K562 (cell line): ENCODE results near the gene GPC2. TPM values are rescaled to one million over a fixed set of nuclear protein-coding genes. Genes with fewer than 3 reads are reported as not detected.

ENCODE experiments used
- ATF2 ChIP-seq: sonication (generic); formaldehyde crosslinking; IDR thresholded peaks from 2 replicates; pipeline ENCODE4 v1.8.1; 2022; ENCODE audit warnings: missing genetic modification reagents
- CXXC5 ChIP-seq: fragments of 250-450 bp; sonication (Bioruptor Pico); IDR thresholded peaks from 2 replicates; pipeline ENCODE4 v1.8.0; 2022; ENCODE audit warnings: inconsistent platforms, mild to moderate bottlenecking, moderate library complexity
- EP400 ChIP-seq: fragments of 450-650 bp; IDR thresholded peaks from 2 replicates; pipeline ENCODE4 v1.6.1; 2017; ENCODE audit warnings: antibody characterized with exemption, mild to moderate bottlenecking, moderate library complexity
- EZH2 ChIP-seq: IDR thresholded peaks from 2 replicates; pipeline ENCODE4 v1.6.1; 2012; ENCODE audit warnings: low read depth, mild to moderate bottlenecking, inconsistent platforms, low read length, borderline replicate concordance
- LARP7 ChIP-seq: fragments of 450-650 bp; IDR thresholded peaks from 2 replicates; pipeline ENCODE4 v1.6.1; 2016
- MAFF ChIP-seq: IDR thresholded peaks from 2 replicates; pipeline ENCODE4 v1.6.1; 2012; ENCODE audit warnings: low read length, improper control_type of control experiment
- MNT ChIP-seq, 2 experiments: fragments of 450-650 bp; conservative IDR thresholded peaks; 2 replicates each; pipeline ENCODE4 v1.6.1; 2017; ENCODE audit warnings: mild to moderate bottlenecking in 2 of 2, moderate library complexity in 2 of 2
- RFX7 ChIP-seq: fragments of 250-450 bp; sonication (Bioruptor Pico); IDR thresholded peaks from 2 replicates; pipeline ENCODE4 v1.5.1; 2021; ENCODE audit warnings: mild to moderate bottlenecking
- SP2 ChIP-seq: IDR thresholded peaks from 2 replicates; pipeline ENCODE4 v1.6.1; 2011; ENCODE audit warnings: mild to moderate bottlenecking, low read depth, low read length, moderate library complexity; ENCODE audit not compliant: poor library complexity, severe bottlenecking; ENCODE audit errors: extremely low read depth
- TOE1 ChIP-seq, 2 experiments: fragments of 450-650 bp in 1 of 2; sonication (generic) in 1 of 2; formaldehyde crosslinking in 1 of 2; IDR thresholded peaks; 2 replicates each; pipeline versions ENCODE4 v1.7.1 to v1.8.0; 2016 to 2022; ENCODE audit warnings: borderline replicate concordance in 2 of 2, mild to moderate bottlenecking in 2 of 2, antibody characterized with exemption in 1 of 2, inconsistent platforms in 1 of 2, low read depth in 1 of 2, missing genetic modification reagents in 1 of 2, moderate library complexity in 1 of 2
- ZEB2 ChIP-seq: fragments of 450-650 bp; IDR thresholded peaks from 2 replicates; pipeline ENCODE4 v1.6.1; 2016
- ZNF282 ChIP-seq: sonication (generic); formaldehyde crosslinking; IDR thresholded peaks from 2 replicates; pipeline ENCODE4 v1.8.1; 2023; ENCODE audit warnings: missing genetic modification reagents
- ZNF766 ChIP-seq: fragments of 200-800 bp; sonication (Bioruptor generic); conservative IDR thresholded peaks from 2 replicates; pipeline ENCODE4 v1.6.1; 2016; ENCODE audit warnings: missing genetic modification characterization, missing compliant biosample characterization
- ZNF780A ChIP-seq: fragments of 250-450 bp; sonication (Bioruptor Pico); IDR thresholded peaks from 2 replicates; pipeline ENCODE4 v1.5.0; 2021; ENCODE audit warnings: mild to moderate bottlenecking
- polyA plus RNA-seq, 8 experiments: library from polyadenylated mRNA; depleted of rRNA in 4 of 8; stranded (reverse) in 5 of 8; unstranded in 3 of 8; fragments of >200 nt; fragmentation: Nextera tagmentation in 2 of 8; fragmentation: Illumina TruSeq in 1 of 8; extraction: Ambion mirVana in 2 of 8; extraction: Trizol in 1 of 8; gene quantifications; 2 replicates each; pipeline versions ENCODE4 v1.2.1 to v1.2.3, GENCODE V29; 2011 to 2014; ENCODE audit warnings: inconsistent platforms in 1 of 8, missing spikeins in 1 of 8
- total RNA-seq, 7 experiments: library from RNA; depleted of rRNA in 6 of 7; stranded (reverse); fragments of >200 nt in 6 of 7; fragmentation: Illumina TruSeq in 2 of 7; extraction: Trizol in 2 of 7; gene quantifications; 2 replicates each; pipeline versions ENCODE4 v1.2.1 to v1.2.3, GENCODE V29; 2011 to 2021; ENCODE audit warnings: low replicate concordance in 1 of 7
- TF ChIP-seq, protein P1 (sequence below): fragments of 250-450 bp; sonication (Bioruptor Pico); IDR thresholded peaks from 2 replicates; pipeline ENCODE4 v1.4.0; 2020; ENCODE audit warnings: borderline replicate concordance
- TF ChIP-seq, protein P2 (sequence below): fragments of 450-650 bp; IDR thresholded peaks from 2 replicates; pipeline ENCODE4 v1.6.1; 2017; ENCODE audit warnings: antibody characterized with exemption, mild to moderate bottlenecking

GPC2 gene
- total and polyA plus RNA-seq, 9 of the 15 experiments (the other 6 are each of a cell fraction or from before 2014, with no cell fraction given), result 0.06 to 7.7 (median 1.4) TPM; not detected in 1

DNA sequence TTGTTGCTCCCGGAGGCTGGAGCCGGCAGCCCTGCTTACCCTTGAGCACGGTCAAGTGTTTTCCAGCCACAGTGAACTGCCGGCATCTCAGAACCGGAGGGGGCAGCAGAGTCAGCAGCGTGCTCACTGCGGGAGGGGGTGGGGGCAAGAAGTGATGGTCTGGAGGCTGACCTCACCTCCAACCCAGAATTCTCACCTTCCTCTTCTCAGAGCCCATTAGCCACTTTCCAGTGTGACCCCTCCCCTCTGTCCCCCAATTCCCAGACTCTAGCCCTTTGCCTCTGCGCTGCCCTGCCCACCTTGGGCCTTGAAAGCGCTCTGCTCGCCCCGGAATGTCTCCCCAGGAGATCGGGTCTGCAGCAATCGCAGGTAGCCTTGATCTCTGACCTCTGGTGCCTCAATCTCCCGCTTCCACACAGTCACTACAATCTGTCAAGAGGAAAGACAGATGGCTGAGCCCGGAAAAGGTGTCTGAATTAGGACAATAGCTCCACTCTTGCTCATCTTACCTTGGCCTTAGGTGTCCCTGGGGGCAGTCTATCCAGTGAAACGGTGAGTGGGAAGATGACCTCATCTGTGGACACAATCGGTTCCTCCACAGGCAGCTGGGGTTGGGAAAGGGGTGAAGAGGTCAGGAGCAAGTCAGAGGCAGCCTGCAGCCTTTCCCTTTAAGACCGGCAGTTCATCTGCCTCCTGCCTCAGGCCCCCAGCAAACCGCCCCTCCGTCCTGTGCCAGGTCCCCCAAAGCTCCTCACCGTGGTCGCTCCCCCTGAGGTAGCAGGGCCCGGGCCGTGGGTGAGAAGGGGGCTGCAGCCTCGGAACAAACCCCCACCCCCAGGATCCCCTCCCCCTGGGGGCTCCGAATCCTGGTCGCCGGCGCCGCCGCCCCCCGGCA lies 19.6 kb downstream of the GPC2 start (continued):
- TF ChIP-seq, protein P1, sequence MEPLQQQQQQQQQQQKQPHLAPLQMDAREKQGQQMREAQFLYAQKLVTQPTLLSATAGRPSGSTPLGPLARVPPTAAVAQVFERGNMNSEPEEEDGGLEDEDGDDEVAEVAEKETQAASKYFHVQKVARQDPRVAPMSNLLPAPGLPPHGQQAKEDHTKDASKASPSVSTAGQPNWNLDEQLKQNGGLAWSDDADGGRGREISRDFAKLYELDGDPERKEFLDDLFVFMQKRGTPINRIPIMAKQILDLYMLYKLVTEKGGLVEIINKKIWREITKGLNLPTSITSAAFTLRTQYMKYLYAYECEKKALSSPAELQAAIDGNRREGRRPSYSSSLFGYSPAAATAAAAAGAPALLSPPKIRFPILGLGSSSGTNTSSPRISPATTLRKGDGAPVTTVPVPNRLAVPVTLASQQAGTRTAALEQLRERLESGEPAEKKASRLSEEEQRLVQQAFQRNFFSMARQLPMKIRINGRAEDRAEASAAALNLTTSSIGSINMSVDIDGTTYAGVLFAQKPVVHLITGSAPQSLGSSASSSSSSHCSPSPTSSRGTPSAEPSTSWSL (CRISPR knock-in tag), result no peak
- TF ChIP-seq ZNF780A (no peak), EP400 (peak; percentile 55; the same call in 1 of the 2 replicates), EZH2 (no peak), LARP7 (no peak), ZNF282 (CRISPR knock-in tag) (no peak), ZNF766 (no peak), SP2 (no peak), CXXC5 (peak; percentile 47; the same call in 1 of the 2 replicates), MNT (conservative IDR thresholded peaks at IDR 0.05) (peak; percentile 57 to 71; a peak in 3 of 4 replicates), ATF2 (no peak; the same call in 1 of the 2 replicates), TOE1 (IDR thresholded peaks at IDR 0.05; ENCODE audit: borderline replicate concordance) (peak; percentile 40; the same call in 1 of the 2 replicates), TOE1 (CRISPR knock-in tag; IDR thresholded peaks at IDR 0.05; ENCODE audit: borderline replicate concordance, low read depth) (no peak), RFX7 (CRISPR knock-in tag) (no peak), ZEB2 (peak; percentile 95), MAFF (no peak)
- TF ChIP-seq, protein P2, sequence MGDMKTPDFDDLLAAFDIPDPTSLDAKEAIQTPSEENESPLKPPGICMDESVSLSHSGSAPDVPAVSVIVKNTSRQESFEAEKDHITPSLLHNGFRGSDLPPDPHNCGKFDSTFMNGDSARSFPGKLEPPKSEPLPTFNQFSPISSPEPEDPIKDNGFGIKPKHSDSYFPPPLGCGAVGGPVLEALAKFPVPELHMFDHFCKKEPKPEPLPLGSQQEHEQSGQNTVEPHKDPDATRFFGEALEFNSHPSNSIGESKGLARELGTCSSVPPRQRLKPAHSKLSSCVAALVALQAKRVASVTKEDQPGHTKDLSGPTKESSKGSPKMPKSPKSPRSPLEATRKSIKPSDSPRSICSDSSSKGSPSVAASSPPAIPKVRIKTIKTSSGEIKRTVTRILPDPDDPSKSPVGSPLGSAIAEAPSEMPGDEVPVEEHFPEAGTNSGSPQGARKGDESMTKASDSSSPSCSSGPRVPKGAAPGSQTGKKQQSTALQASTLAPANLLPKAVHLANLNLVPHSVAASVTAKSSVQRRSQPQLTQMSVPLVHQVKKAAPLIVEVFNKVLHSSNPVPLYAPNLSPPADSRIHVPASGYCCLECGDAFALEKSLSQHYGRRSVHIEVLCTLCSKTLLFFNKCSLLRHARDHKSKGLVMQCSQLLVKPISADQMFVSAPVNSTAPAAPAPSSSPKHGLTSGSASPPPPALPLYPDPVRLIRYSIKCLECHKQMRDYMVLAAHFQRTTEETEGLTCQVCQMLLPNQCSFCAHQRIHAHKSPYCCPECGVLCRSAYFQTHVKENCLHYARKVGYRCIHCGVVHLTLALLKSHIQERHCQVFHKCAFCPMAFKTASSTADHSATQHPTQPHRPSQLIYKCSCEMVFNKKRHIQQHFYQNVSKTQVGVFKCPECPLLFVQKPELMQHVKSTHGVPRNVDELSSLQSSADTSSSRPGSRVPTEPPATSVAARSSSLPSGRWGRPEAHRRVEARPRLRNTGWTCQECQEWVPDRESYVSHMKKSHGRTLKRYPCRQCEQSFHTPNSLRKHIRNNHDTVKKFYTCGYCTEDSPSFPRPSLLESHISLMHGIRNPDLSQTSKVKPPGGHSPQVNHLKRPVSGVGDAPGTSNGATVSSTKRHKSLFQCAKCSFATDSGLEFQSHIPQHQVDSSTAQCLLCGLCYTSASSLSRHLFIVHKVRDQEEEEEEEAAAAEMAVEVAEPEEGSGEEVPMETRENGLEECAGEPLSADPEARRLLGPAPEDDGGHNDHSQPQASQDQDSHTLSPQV, result peak; percentile 18
